Neural progenitor cell (in vitro differentiated cells): ENCODE data around the gene SLC35E2B.
"Not testable (repeated sequence)": the region's sequence is repeated elsewhere in the genome, so short reads cannot be mapped to it uniquely, and the experiment has no call there.

ENCODE experiments used
- EZH2 ChIP-seq: fragments of 200-600 bp; sonication (generic); IDR thresholded peaks from 2 replicates; pipeline ENCODE4 v1.6.1; 2017; ENCODE audit warnings: antibody characterized with exemption, mild to moderate bottlenecking, moderate library complexity
- TF ChIP-seq, protein P1 (sequence below): fragments of 200-600 bp; sonication (generic); IDR thresholded peaks from 2 replicates; pipeline ENCODE4 v1.5.1; 2017; ENCODE audit warnings: antibody characterized with exemption, mild to moderate bottlenecking

- TF ChIP-seq, protein P1, sequence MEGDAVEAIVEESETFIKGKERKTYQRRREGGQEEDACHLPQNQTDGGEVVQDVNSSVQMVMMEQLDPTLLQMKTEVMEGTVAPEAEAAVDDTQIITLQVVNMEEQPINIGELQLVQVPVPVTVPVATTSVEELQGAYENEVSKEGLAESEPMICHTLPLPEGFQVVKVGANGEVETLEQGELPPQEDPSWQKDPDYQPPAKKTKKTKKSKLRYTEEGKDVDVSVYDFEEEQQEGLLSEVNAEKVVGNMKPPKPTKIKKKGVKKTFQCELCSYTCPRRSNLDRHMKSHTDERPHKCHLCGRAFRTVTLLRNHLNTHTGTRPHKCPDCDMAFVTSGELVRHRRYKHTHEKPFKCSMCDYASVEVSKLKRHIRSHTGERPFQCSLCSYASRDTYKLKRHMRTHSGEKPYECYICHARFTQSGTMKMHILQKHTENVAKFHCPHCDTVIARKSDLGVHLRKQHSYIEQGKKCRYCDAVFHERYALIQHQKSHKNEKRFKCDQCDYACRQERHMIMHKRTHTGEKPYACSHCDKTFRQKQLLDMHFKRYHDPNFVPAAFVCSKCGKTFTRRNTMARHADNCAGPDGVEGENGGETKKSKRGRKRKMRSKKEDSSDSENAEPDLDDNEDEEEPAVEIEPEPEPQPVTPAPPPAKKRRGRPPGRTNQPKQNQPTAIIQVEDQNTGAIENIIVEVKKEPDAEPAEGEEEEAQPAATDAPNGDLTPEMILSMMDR: not testable (repeated sequence)
- TF ChIP-seq EZH2: not testable (repeated sequence)
Observed at GRCh38 chr1:1697358-1698183, 5.0 kb upstream of the SLC35E2B start.
